PC-3 (cell line): ENCODE results near the gene PCBP3. TPM values are rescaled to one million over a fixed set of nuclear protein-coding genes. Genes with fewer than 3 reads are reported as not detected.

Source experiments
- ATAC-seq: fragments of 200-7000 bp; cut with Tn5 transposase; 2 replicates; pipeline ENCODE4 v1.9.1; 2020; ENCODE audit warnings: mild to moderate bottlenecking, moderate library complexity
- BruUV-seq: library from RNA; stranded (reverse); fragments of 400-500 nt; replicated peaks from 2 replicates; lab custom pipeline; 2021; lab: Mats Ljungman, UMichigan
- CTCF ChIA-PET: fragments of 300-600 bp; sonication (Branson Sonifier 250); formaldehyde crosslinking; loops from one replicate; lab custom pipeline; 2022; ENCODE audit warnings: antibody characterized with exemption; lab: Charles Lee
- POLR2A ChIA-PET: fragments of 300-600 bp; sonication (Branson Sonifier 250); formaldehyde crosslinking; loops from one replicate; lab custom pipeline; 2022; ENCODE audit warnings: antibody characterized with exemption; ENCODE audit not compliant: unreplicated experiment; lab: Charles Lee
- DNase-seq: peaks from one replicate; pipeline ENCODE4 v3.0.0-alpha.2; 2015
- H2AFZ ChIP-seq: fragments of 300-600 bp; sonication (generic); 2 replicates; pipeline ENCODE4 v1.6.0; 2016; ENCODE audit warnings: antibody characterized with exemption, low read length
- H3F3A ChIP-seq: fragments of 300-600 bp; sonication (generic); one replicate; pipeline ENCODE4 v1.6.0; 2017; ENCODE audit warnings: antibody characterized with exemption, low read length, control low read depth, mild to moderate bottlenecking; ENCODE audit not compliant: unreplicated experiment
- H3K27ac ChIP-seq: fragments of 300-600 bp; sonication (generic); 2 replicates; pipeline ENCODE4 v1.5.1; 2016; ENCODE audit warnings: mild to moderate bottlenecking, low read length
- H3K27me3 ChIP-seq: fragments of 300-600 bp; sonication (generic); 2 replicates; pipeline ENCODE4 v1.6.1; 2016; ENCODE audit warnings: low read length, mixed read lengths
- H3K36me3 ChIP-seq: fragments of 300-600 bp; sonication (generic); 2 replicates; pipeline ENCODE4 v1.6.1; 2016; ENCODE audit warnings: low read depth, mixed run types, low read length, mixed read lengths
- H3K4me1 ChIP-seq: fragments of 300-600 bp; sonication (generic); 2 replicates; pipeline ENCODE4 v1.5.1; 2016; ENCODE audit warnings: low read length; ENCODE audit not compliant: insufficient read depth
- H3K4me2 ChIP-seq: fragments of 300-600 bp; sonication (generic); 2 replicates; pipeline ENCODE4 v1.6.0; 2016; ENCODE audit warnings: low read length
- H3K4me3 ChIP-seq: fragments of 300-600 bp; sonication (generic); 2 replicates; pipeline ENCODE4 v1.5.1; 2016; ENCODE audit warnings: mild to moderate bottlenecking, low read length, mixed read lengths
- H3K79me2 ChIP-seq: fragments of 300-600 bp; sonication (generic); 2 replicates; pipeline ENCODE4 v1.6.1; 2017; ENCODE audit warnings: low read length, mixed read lengths
- H3K9ac ChIP-seq: fragments of 300-600 bp; sonication (generic); 2 replicates; pipeline ENCODE4 v1.6.0; 2016; ENCODE audit warnings: mild to moderate bottlenecking, low read length
- H3K9me2 ChIP-seq: fragments of 300-600 bp; sonication (generic); replicated peaks from 2 replicates; pipeline ENCODE4 v1.6.1; 2016; ENCODE audit warnings: mixed run types, low read length, mixed read lengths
- H3K9me3 ChIP-seq: fragments of 300-600 bp; sonication (generic); 2 replicates; pipeline ENCODE4 v1.6.1; 2016; ENCODE audit warnings: low read length, mixed read lengths
- H4K20me1 ChIP-seq: fragments of 300-600 bp; sonication (generic); 2 replicates; pipeline ENCODE4 v1.6.1; 2016; ENCODE audit warnings: low read length, mixed read lengths
- CTCF ChIP-seq: fragments of 300-600 bp; sonication (generic); conservative IDR thresholded peaks from 2 replicates; pipeline ENCODE4 v1.5.1; 2017; ENCODE audit warnings: antibody characterized with exemption, low read depth, mild to moderate bottlenecking, low read length
- EZH2 ChIP-seq: fragments of 300-600 bp; sonication (generic); IDR thresholded peaks from one replicate; pipeline ENCODE4 v1.6.1; 2017; ENCODE audit warnings: antibody characterized with exemption, mild to moderate bottlenecking, low read length; ENCODE audit not compliant: unreplicated experiment
- EZH2phosphoT487 ChIP-seq: fragments of 300-600 bp; sonication (generic); IDR thresholded peaks from 2 replicates; pipeline ENCODE4 v1.6.1; 2018; ENCODE audit warnings: mild to moderate bottlenecking, antibody characterized with exemption, low read length, borderline replicate concordance
- intact Hi-C: fragments of 100-400 bp; cut with micrococcal nuclease; formaldehyde crosslinking; loops from 2 replicates; pipeline ENCODE4 v1.9.0; 2023
- total RNA-seq: library from RNA; depleted of rRNA; stranded (reverse); fragments of >200 nt; gene quantifications from 2 replicates; pipeline ENCODE4 v1.2.3, GENCODE V29; 2014

PCBP3 gene
- total RNA-seq, 1 experiment from 2014 or later: 2.4 TPM

GRCh38 chr21:45766055-45766454 lies 122.5 kb downstream of the PCBP3 start:
- H3K4me1 ChIP-seq: no peaks in the 10 kb centered on the region
- BruUV-seq: no TSS peak
- POLR2A ChIA-PET: no interaction called here

GRCh38 chr21:45766501-45766900 lies 123.0 kb downstream of the PCBP3 start:
- no peaks in the 10 kb centered on the region for H3K4me1 ChIP-seq
- H3K36me3 ChIP-seq: no peaks in the 10 kb centered on the region
- H2AFZ ChIP-seq: no peak overlapping the region
- no TSS peak for BruUV-seq
- no peaks in the 10 kb centered on the region for H3F3A ChIP-seq
- H3K27me3 ChIP-seq: no peaks in the 10 kb centered on the region
- DNase-seq (no peak), ATAC-seq (no peak)
- H3K79me2 ChIP-seq: no peaks in the 10 kb centered on the region
- POLR2A ChIA-PET: no interaction called here
- no peak overlapping the region for H3K4me2 ChIP-seq
- TF ChIP-seq EZH2phosphoT487 (no peak), CTCF (no peak), EZH2 (no peak)
- H3K27ac ChIP-seq: no peak overlapping the region
- no peaks in the 10 kb centered on the region for H3K9me3 ChIP-seq
- CTCF ChIA-PET: no interaction called here
- intact Hi-C loops: no loop called here
- no peak overlapping the region for H3K4me3 ChIP-seq
- H3K9me2 ChIP-seq: no peaks in the 10 kb centered on the region
- H4K20me1 ChIP-seq: no peaks in the 10 kb centered on the region
- H3K9ac ChIP-seq: no peak overlapping the region

More at GRCh38 chr21:45766055-45766454, 122.5 kb downstream of the PCBP3 start:
- Histone ChIP-seq H3K9me2 (no peaks in the 10 kb centered on the region), H3K9ac (no peak overlapping the region), H3K27me3 (no peaks in the 10 kb centered on the region), H3K4me3 (no peak overlapping the region), H3K79me2 (no peaks in the 10 kb centered on the region), H3K36me3 (no peaks in the 10 kb centered on the region), H3F3A (no peaks in the 10 kb centered on the region), H3K4me2 (no peak overlapping the region), H2AFZ (no peak overlapping the region), H4K20me1 (no peaks in the 10 kb centered on the region), H3K9me3 (no peaks in the 10 kb centered on the region), H3K27ac (no peak overlapping the region)
- no peak for DNase-seq
- TF ChIP-seq EZH2: no peak
- no peak for TF ChIP-seq EZH2phosphoT487
- TF ChIP-seq CTCF: no peak
- no peak for ATAC-seq
- intact Hi-C loops: no loop called here
- CTCF ChIA-PET: no interaction called here

DNA sequence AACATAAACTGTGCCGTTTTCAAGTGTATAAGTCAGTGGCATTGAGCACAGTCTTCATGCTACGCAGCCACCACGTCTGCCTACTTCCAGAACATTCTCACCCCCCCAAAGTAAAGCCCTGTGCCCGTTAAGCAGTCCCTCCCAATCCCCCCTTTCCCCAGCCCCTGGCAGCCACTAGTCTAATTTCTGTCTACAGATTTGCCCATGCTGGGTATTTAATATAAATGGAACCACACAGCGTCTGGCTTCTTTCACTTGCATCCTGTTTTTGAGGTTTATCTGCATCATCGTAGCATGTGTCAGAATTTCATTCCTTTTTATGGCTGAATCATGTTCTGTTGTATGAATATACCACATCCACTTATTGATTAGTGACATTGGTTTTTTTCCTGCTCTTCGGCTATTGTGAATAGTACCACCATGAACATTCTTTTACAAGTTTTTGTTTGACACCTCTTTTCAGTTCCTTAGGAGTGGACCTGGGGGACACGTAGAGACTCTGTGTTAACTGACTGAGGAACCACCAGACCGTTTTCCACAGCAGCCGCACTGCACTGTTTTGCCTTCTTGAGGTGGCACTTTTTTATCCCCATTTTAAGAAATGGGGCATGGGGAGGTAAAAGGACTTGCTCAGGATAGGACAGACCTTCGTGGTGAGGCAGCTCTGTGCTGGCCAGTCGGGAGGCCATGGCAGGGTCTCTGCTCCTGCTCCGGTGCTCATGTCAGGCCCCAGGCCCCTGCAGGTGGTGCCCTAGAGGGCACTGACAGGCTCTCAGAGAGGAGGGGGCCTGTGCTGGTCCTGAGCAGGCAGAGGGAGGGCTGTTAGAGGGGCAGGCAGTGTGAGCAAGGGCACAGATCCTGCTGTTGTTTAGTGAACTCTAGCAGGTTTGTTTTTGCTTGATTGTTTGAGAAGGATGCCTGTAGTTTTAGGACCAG lies 123.8 kb downstream of the PCBP3 start:
- H2AFZ ChIP-seq: no peak overlapping the region
- intact Hi-C loops: no loop called here

More for the DNA sequence above, 123.8 kb downstream of the PCBP3 start:
- no peaks in the 10 kb centered on the region for H3K27me3 ChIP-seq
- no peak overlapping the region for H3K9ac ChIP-seq
- POLR2A ChIA-PET: no interaction called here
- H3K9me2 ChIP-seq: no peaks in the 10 kb centered on the region
- DNase-seq (peak; percentile 19), ATAC-seq (no peak)
- no TSS peak for BruUV-seq
- H3K36me3 ChIP-seq: no peaks in the 10 kb centered on the region
- H3K9me3 ChIP-seq: no peaks in the 10 kb centered on the region
- no peaks in the 10 kb centered on the region for H3F3A ChIP-seq
- H4K20me1 ChIP-seq: no peaks in the 10 kb centered on the region
- TF ChIP-seq EZH2 (no peak), EZH2phosphoT487 (no peak), CTCF (no peak)
- H3K4me3 ChIP-seq: no peak overlapping the region
- H3K27ac ChIP-seq: no peak overlapping the region
- H3K4me1 ChIP-seq: no peaks in the 10 kb centered on the region
- H3K79me2 ChIP-seq: no peaks in the 10 kb centered on the region
- no peak overlapping the region for H3K4me2 ChIP-seq
- CTCF ChIA-PET: no interaction called here
